SW480 (cell line): ENCODE results near the gene CHIA.

Experiments
- DNase-seq: peaks from one replicate; pipeline ENCODE4 v3.0.0-alpha.2; 2016; ENCODE audit warnings: low spot score

Gene CHIA

DNA sequence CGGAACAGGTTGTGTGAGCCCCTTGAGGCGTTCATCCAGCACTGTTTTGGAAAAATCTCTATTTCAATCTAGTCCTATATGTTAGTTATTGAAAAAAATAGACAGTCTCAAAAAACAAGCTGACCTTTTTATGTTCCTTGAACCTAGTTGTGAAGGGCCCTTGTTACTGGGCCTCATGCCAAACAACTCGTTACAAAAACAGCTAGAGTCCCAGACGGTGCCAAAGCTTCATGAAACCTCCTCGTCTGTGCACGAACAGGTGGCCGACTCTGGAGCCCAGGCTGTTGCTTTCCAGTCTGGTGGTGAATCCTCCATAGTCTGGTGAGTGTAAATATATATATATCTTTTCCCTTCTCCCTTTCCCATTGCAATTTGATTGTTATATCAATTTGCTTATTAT, at the start of gene CHIA:
TSS of gene CHIA (plus strand) at position 222 of the 400 bp plus-strand sequence. CDS start 19,617 bp downstream, outside the sequence.
- no peak for DNase-seq

DNA sequence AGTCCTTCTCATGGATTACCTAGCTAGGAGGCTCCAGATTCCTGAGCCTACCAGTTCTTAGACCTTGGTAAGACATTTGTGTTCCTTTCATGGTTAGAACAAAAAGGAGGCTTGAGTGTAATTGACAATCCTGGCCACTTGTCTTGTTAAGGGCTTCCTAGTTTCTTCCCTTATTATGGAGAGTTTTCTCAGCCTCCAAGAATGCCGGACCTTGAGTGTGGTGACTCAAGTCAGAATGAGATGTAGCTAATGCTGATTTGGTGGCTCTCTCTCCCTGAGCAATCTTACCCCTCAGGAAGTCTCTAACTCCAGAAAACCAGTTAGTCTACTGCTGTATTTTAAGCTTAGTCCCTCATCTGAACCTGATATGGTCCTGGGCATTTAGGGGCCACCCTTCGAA, 48.9 kb upstream of the CHIA start:
- DNase-seq = no peak

GRCh38 chr1:111242805-111243523, 47.7 kb upstream of the CHIA start:
- DNase-seq = no peak

DNA sequence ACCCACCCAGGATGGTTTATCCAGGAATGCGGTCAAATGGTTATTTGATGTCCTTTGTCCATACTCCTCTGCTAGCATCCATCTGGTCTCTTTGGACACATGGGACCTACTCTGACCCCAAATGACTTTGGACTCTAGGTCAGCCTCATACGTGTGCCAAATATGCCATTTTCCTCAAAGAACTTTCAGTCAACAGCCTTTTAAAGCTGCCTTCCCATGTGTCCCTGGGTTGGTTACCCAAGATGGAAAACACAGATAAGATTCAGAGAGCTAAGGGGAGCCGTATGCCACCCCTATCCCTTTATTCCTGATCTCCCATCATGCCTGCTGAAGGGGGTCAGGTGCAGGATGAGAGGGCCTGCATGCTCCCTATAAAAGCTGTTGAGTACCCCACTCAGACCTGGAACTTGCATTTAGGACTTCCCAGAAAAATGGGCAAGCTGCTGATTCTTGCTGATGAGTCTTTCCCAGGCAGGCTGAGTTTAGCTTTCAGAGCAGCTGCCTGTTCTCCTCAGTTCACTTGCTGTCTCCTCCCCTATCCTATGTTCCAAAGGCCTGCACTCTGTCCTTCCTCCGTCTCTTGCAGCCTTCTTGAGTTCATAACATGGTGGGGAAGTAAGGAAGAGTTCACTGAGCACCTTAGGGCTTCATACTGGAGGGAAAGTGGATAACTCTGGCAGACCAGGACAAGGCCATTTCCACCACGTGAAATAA, 43.4 kb upstream of the CHIA start:
- DNase-seq = no peak

GRCh38 chr1:111249960-111250359, 40.7 kb upstream of the CHIA start:
- no peak for DNase-seq

DNA sequence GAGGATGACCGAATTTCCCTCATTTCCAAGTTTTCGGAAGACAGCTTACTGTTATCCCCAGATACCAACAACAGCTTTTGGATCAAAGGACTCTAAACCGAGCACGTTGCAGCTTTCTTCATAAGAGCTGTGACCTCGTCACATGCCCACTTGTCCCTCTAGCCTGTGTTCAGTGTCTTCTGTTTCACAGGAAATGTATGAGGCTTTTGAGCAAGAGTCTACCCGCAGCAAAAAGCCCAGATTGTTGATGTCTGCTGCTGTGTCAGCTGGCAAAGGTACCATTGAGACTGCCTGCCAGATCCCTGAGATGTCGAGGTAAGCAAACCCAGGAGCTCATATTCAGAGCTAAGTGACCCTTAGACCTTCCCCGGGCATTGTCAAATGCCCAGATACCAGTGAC, 39.1 kb upstream of the CHIA start:
- DNase-seq = no peak

DNA sequence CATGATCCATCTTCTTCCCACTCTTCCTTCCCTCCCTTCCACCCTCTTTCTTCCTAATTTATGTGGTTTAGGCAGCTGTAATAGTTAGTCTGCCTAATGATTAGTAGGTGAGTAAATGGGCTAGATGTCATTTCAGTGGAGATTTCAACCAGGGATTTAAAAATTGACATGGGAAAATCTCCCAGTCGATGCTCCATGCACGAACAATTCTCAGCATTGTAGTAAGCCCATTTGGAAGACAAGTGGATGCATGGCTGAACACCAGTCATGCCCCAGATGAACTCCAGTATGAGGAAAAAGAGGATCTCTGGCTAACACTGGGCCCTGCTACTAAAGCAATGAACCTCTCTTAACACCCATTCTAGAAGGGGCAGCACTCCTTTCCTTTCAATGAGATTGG, 37.9 kb upstream of the CHIA start:
- no peak for DNase-seq

DNA sequence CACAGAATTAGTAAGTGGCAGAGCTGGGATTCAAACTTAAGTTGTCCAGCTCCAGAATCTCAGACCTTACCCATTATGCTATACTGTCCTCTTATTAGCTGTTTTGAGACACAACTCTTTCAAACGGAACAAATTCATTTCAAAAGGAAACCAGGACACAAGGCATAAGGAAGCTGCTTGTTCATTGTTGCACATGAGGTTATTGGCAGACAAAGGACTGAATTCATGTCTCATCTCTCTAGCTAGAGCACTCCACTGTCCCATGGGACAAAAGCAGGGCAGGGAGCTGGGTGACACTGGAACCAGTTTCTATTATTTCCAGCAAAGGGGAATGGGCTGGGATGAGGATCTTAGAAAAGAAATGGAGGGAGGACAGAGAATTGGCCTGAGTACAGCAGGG, 36.8 kb upstream of the CHIA start:
- no peak for DNase-seq

DNA sequence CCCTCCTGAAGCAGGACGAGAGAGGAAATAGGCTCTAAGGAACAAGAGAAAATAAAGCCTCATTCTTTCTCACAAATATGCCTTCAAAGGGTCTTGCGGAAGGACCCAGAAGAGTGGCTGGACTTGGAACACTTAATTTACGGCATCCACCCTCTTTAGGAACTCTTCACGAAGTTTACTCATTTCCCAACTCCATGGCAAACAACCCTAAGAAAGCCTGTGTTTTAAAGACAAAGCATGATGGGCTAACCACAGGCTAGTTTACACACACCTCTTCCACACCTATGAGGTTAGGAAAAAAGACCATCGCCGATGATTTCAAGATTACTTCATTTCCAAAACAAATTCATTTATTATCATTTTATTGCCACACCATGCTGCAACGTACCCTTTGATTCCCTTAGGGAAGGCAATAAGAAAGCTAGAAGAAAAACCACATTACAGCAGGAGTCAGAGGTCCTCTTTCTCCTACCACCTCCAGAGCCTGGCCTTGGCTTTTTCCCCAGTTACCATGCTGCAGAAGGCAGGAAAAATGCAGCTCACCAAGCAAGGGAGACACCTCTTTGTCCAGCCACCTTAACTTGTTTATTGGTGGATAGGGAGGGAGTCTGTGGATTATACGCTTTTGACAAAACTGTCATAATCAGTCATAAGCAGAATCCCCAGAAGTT, 33.5 kb upstream of the CHIA start:
- DNase-seq = no peak

- DNase-seq = no peak
Observed at GRCh38 chr1:111267801-111268508, 22.7 kb upstream of the CHIA start.

DNA sequence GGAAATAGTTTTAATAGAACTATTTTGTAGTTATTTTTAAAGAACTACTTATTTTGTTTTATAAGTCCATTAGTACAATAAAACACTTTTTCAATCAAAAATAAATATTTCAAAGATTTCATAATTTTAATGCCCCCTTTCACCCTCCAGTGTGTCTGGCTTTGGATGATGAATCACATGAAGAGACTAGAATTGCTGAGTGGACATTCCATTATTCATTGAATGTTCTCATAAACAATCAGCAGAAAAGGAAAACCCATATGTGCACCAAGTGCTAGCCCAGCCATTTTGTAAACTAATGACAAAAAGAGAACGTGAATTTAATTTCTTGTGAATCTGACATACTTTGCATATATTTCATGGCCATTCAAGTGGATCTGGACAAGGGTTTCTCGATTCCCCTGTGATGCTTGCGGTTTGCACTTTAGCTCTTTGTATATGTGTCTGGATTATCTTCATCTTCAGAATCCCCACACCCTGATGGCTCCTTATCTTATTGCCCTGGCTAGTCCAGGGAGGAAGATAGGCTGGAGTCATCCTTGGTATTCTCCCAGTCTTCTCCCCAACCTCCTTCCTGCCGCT, 20.7 kb upstream of the CHIA start:
- no peak for DNase-seq

DNA sequence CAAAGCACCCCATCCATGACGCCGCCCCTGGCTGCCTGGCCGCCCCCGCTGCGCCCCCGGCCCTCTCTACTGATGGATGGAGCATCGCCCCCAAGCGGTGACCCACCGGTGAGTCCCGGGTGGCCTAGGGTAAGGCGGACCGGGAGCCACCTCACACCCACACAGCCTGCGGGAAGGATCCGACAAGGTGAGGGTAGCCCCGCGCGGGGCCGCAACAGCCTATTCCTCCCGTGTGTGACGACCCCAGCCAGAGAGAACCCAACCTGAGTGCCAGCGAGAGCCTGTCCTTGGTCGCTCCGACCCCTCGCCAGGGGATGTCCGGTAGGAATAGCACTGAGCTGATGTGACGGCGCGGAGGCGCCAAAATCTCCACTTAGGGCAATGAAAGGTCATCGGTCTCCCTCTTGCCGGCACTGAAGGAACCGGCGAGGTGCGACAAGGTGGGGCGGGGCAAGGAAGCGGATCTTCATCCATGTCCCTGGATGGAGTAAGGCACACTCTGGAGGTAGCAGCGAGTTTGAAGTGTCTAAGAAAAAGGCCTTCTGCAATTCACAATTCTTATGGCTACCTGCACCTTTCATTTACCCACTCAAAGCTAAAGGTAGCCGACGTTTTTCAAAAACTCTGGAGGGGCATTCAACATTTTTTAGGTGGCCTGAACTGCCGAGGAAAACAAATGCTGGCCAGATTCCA, 19.7 kb upstream of the CHIA start:
- DNase-seq = no peak

DNA sequence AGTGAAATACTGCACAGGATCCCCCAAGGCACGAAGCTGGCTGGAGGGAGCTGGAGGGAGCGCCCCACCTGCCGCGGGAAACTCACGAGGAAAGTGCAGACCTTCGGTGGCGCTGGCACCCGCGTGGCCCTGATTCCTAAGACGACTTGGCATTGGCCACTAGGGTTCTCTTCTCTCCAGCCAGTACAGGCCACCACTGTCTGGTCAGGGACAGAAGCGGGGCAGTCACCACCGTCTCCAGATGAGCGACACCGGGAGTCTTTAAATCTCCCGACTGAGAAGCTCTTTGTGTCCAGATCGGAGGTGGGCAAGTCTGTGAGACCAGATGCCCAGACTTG, 19.2 kb upstream of the CHIA start:
- DNase-seq = no peak

- DNase-seq = no peak
Observed at GRCh38 chr1:111272081-111272480, 18.6 kb upstream of the CHIA start.

DNA sequence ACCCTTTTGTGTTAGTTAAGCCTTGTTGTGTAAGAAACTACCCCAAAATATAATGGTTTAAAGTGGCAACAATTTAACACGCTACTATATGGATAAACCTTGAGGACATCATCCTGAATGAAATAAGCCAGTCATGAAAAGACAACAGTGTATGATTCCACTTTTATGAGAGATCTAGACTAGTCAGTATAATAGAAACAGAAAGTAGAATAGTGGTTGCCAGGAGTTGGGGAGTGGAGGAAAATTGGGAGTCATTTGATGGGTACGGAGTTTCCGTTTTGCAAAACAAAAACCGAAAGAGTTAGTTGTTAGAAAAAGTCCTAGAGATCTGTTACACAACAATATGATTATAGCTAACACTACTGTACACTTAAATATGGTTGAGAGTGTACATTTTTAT, 16.0 kb upstream of the CHIA start:
- DNase-seq = no peak

DNA sequence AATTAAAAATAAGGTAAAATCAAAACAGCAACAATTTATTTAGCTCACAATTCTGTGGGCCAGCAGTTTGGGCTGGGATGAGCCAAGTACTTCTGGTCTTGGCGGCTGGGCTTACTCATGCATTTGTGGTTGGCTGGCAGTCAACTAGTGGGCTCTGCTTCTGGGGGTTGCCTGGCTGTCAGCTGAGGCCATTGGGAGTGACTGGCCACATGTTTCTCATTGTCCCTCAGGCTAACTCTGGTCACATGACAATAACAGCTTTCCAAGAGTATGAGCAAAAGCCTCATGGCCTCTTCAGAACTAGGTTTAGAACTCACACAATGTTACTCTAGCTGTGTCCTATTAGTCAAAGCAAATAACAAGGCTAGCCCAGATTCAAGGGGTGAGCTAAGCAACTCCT, 15.6 kb upstream of the CHIA start:
- DNase-seq = no peak

DNA sequence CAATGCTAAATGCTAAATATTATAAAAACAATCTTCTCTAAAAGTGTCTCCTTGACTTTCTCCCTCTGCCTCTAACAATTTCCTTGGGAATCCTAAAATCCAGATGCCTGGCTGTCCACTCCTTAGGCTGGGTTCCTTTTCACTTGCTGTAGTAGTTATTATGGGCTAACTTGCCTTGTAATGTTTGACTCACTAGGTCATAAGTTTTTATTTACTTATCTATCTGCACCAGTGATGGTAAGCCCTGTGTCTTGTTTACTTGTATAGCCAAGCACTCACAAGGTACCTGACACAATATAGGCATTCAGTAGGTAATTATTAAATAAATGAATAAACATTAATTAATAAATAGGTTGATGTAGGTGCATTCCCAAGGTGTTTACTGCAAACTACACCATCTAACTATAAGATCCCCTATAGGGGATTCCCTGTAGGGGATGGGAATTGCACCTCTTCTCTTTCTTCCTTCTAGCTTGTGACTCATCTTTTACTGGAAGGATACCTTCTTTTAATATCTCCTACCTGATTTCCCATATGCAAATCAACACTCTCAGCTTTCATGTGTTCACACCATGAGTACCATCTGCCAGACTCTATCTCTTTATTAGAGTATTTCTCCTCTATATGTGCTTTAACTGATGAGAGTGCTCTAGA, 14.7 kb upstream of the CHIA start:
- DNase-seq = no peak

DNA sequence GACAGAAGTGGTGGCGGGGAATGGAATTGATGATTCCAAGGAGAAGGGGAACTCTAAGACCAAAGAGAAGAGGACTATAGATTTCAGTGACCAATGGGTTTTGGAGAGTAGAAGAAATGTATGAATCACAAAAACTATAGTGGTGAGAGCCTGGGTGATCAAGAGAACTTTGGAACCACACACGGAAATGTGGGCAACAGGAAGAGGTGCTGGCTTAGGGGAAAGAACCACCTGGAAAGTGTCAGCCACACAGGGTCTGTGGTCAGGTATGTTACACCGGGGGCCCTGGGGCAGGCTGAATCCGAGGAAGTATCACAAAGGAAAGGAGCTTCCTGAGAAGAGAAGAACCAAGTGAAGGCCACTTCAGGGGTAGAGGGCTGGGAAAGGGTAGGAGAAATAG, 11.5 kb upstream of the CHIA start:
- DNase-seq = no peak

DNA sequence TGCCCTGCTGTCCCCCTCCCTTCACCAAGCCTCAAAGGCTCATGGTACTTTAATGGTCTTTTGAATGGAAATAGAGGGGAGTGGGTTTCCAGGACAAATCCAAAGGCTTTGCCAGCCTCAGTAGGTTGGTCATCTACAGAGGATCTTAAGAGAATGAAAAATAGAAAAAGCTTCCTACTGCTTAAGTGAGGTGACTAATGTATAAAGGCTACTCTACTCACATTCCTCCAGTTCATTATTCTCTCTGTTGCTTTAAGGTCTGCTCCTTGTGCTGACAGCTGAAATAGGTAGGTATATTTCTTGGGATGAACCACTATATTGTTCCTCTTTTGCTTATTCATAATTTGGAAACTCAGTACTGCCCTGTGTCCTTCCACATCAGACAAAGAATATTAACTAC, 10.4 kb upstream of the CHIA start:
- DNase-seq = no peak

DNA sequence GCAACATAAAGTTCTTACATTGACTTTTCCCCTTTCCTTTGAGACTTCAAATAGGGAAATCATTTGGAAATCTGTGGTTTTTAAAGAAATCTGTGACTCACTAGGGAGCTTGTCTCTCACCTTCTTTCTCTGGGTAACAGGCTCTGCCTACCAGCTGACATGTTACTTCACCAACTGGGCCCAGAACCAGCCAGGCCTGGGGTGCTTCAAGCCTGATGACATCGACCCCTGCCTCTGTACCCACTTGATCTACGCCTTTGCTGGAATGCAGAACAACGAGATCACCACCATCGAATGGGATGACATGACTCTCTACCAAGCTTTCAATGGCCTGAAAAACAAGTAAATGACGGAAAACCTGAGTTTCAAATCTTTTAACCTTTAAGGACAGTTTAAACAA, 9.2 kb upstream of the CHIA start:
- no peak for DNase-seq

DNA sequence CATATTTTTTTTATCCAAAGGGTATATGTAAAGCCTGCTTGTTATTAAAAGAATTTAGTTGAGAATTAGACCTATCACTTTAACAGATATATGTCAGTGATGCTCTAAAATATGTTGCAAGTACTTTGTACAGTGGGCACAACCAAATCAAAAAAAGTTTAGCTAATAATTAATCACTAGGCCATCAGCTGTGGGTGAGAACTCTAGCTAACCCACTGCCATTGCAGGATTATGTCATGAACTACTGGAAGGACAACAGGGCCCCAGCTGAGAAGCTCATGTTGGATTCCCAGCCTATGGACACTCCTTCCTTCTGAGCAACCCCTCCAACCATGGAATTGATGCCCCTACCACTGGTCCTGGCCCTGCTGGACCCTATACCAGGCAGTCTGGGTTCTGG, 6.8 kb upstream of the CHIA start:
- DNase-seq = no peak
